ENCODE measurements around the gene AP3S2. TPM values are rescaled to one million over a fixed set of nuclear protein-coding genes. Genes with fewer than 3 reads are reported as not detected.

Gene AP3S2
- polyA plus RNA-seq, 3 donors: 30.8 to 41.2 (median 32.4) TPM

GRCh38 chr15:89808160-89808870 is 85.5 kb downstream of the AP3S2 start:
- H3K9me3 Mint-ChIP-seq: peaks cover 0 to 3% (median 0%) of the 10 kb centered on the region in 7 donors
- Histone ChIP-seq H3K4me2 (replicated peaks; ENCODE audit: extremely low read depth, low read length, poor library complexity, severe bottlenecking) (no peak overlapping the region), H3K36me3 (replicated peaks in 1 of 2; ENCODE audit: control insufficient read depth in 1 of 2, insufficient read depth in 2 of 2, low read length in 2 of 2) (peaks cover 57 to 74% of the 10 kb centered on the region in 2 donors), H3K9ac (ENCODE audit: insufficient read depth, low read length, poor library complexity, severe bottlenecking) (no peak overlapping the region), H3K4me3 (replicated peaks in 1 of 3; ENCODE audit: low read depth in 2 of 3, low read length in 3 of 3) (no peak overlapping the region), H4K20me1 (ENCODE audit: insufficient read depth, low read length) (peaks cover 100% of the 10 kb centered on the region), H3K79me2 (ENCODE audit: insufficient read depth, low read length) (peaks cover 75% of the 10 kb centered on the region), H3K4me1 (ENCODE audit: control insufficient read depth in 1 of 2, insufficient read depth in 2 of 2, low read length in 2 of 2) (peaks cover 31 to 40% of the 10 kb centered on the region in 2 donors), H3K27me3 (ENCODE audit: control insufficient read depth in 2 of 2, insufficient read depth in 2 of 2, low read length in 2 of 2) (no peaks in the 10 kb centered on the region), H2AFZ (ENCODE audit: insufficient read depth, low read depth, low read length, poor library complexity, severe bottlenecking) (no peak overlapping the region), H3K27ac (ENCODE audit: low read depth in 1 of 2, low read length in 2 of 2) (no peak overlapping the region), H3K9me3 (replicated peaks in 1 of 2; ENCODE audit: control insufficient read depth in 1 of 2, insufficient read depth in 1 of 2, low read length in 2 of 2) (no peaks in the 10 kb centered on the region)
- peak overlapping the region in 4 of 7 donors; percentile 47 to 73 (median 71) for H3K27ac Mint-ChIP-seq
- no peak for DNase-seq
- peaks cover 74 to 84% of the 10 kb centered on the region in 2 donors for H3K36me3 Mint-ChIP-seq
- intact Hi-C loops (cut with micrococcal nuclease): no loop called here
- H3K4me1 Mint-ChIP-seq: peaks cover 51% of the 10 kb centered on the region
- peak overlapping the region in 1 of 2 donors; percentile 4 for H3K4me3 Mint-ChIP-seq
- peaks cover 0 to 4% (median 2%) of the 10 kb centered on the region in 3 donors for H3K27me3 Mint-ChIP-seq (ENCODE audit: low read depth in 3 of 3)
- no peak for TF ChIP-seq CTCF (IDR thresholded peaks at IDR 0.05)
- 73% methylated on average over 3 of the region's 10 CpGs for WGBS (ENCODE audit: insufficient coverage)

- H3K79me2 ChIP-seq (ENCODE audit: insufficient read depth, low read length): peaks cover 69% of the 10 kb centered on the region
Measured at GRCh38 chr15:89807689-89808088, 86.1 kb downstream of the AP3S2 start.

More at GRCh38 chr15:89807689-89808088, 86.1 kb downstream of the AP3S2 start:
- peaks cover 25 to 34% of the 10 kb centered on the region in 2 donors for H3K4me1 ChIP-seq (ENCODE audit: control insufficient read depth in 1 of 2, insufficient read depth in 2 of 2, low read length in 2 of 2)
- H3K27me3 ChIP-seq (ENCODE audit: control insufficient read depth in 2 of 2, insufficient read depth in 2 of 2, low read length in 2 of 2): no peaks in the 10 kb centered on the region
- H3K9me3 Mint-ChIP-seq: peaks cover 0 to 3% (median 0%) of the 10 kb centered on the region in 7 donors
- no peak overlapping the region for H3K27ac ChIP-seq (ENCODE audit: low read depth in 1 of 2, low read length in 2 of 2)
- intact Hi-C loops (cut with micrococcal nuclease): no loop called here
- peaks cover 100% of the 10 kb centered on the region for H4K20me1 ChIP-seq (ENCODE audit: insufficient read depth, low read length)
- peak overlapping the region in 2 of 7 donors; percentile 47 to 73 for H3K27ac Mint-ChIP-seq
- H3K9ac ChIP-seq (ENCODE audit: insufficient read depth, low read length, poor library complexity, severe bottlenecking): no peak overlapping the region
- no peak overlapping the region for H3K4me2 ChIP-seq (replicated peaks; ENCODE audit: extremely low read depth, low read length, poor library complexity, severe bottlenecking)
- peaks cover 0 to 2% (median under 1%) of the 10 kb centered on the region in 3 donors for H3K27me3 Mint-ChIP-seq (ENCODE audit: low read depth in 3 of 3)
- no peak for DNase-seq
- peaks cover 63 to 80% of the 10 kb centered on the region in 2 donors for H3K36me3 ChIP-seq (replicated peaks in 1 of 2; ENCODE audit: control insufficient read depth in 1 of 2, insufficient read depth in 2 of 2, low read length in 2 of 2)
- H3K4me3 ChIP-seq (replicated peaks in 1 of 3; ENCODE audit: low read depth in 2 of 3, low read length in 3 of 3): no peak overlapping the region
- no peak overlapping the region for H3K4me3 Mint-ChIP-seq
- peaks cover 49% of the 10 kb centered on the region for H3K4me1 Mint-ChIP-seq
- WGBS (ENCODE audit: insufficient coverage): 95% methylated on average over 5 of the region's 6 CpGs
- peaks cover 79 to 90% of the 10 kb centered on the region in 2 donors for H3K36me3 Mint-ChIP-seq
- H3K9me3 ChIP-seq (replicated peaks in 1 of 2; ENCODE audit: control insufficient read depth in 1 of 2, insufficient read depth in 1 of 2, low read length in 2 of 2): no peaks in the 10 kb centered on the region
- no peak overlapping the region for H2AFZ ChIP-seq (ENCODE audit: insufficient read depth, low read depth, low read length, poor library complexity, severe bottlenecking)
- TF ChIP-seq CTCF (IDR thresholded peaks at IDR 0.05): no peak
